IPS DF 6.9 (cell line): ENCODE results near the gene SNF8.
"Not testable (repeated sequence)": the region's sequence is repeated elsewhere in the genome, so short reads cannot be mapped to it uniquely, and the experiment has no call there.

Experiments
- DNase-seq: peaks from one replicate; pipeline ENCODE4 v3.0.0-alpha.2; 2013; ENCODE audit warnings: low read depth, low spot score
- H3K27ac ChIP-seq: one replicate; pipeline ENCODE4 v1.5.1; 2013; ENCODE audit warnings: low read length, control low read depth
- H3K27me3 ChIP-seq: 2 replicates; pipeline ENCODE4 v1.6.1; 2013; ENCODE audit warnings: mild to moderate bottlenecking, low read length; ENCODE audit not compliant: control insufficient read depth, insufficient read depth
- H3K36me3 ChIP-seq: 2 replicates; pipeline ENCODE4 v1.6.1; 2013; ENCODE audit warnings: low read length; ENCODE audit not compliant: control insufficient read depth, insufficient read depth
- H3K4me1 ChIP-seq: 2 replicates; pipeline ENCODE4 v1.6.1; 2013; ENCODE audit warnings: low read length; ENCODE audit not compliant: control insufficient read depth, insufficient read depth
- H3K4me3 ChIP-seq: 2 replicates; pipeline ENCODE4 v1.5.1; 2013; ENCODE audit warnings: mild to moderate bottlenecking, low read length
- H3K9me3 ChIP-seq: 2 replicates; pipeline ENCODE4 v1.6.1; 2013; ENCODE audit warnings: low read length, inconsistent platforms; ENCODE audit not compliant: control insufficient read depth, insufficient read depth
- WGBS: extraction: QIAGEN DNeasy Blood & Tissue Kit; methylation state at CpG from one replicate; pipeline ENCODE4 v1.1.7; 2013; ENCODE audit warnings: mixed read lengths, missing lambda C conversion rate; ENCODE audit not compliant: insufficient read length, insufficient coverage; 5-methylcytosine and 5-hydroxymethylcytosine counted together

SNF8 gene

GRCh38 chr17:48970865-48971687, 26.4 kb upstream of the SNF8 start:
- H3K4me1 ChIP-seq, result peaks cover 11% of the 10 kb centered on the region
- no CpG with 5 or more reads among the region's 12 CpGs for WGBS
- no peaks in the 10 kb centered on the region for H3K36me3 ChIP-seq
- no peak overlapping the region for H3K27ac ChIP-seq
- no peaks in the 10 kb centered on the region for H3K27me3 ChIP-seq
- H3K4me3 ChIP-seq, result no peak overlapping the region
- DNase-seq, result no peak
- no peaks in the 10 kb centered on the region for H3K9me3 ChIP-seq

DNA sequence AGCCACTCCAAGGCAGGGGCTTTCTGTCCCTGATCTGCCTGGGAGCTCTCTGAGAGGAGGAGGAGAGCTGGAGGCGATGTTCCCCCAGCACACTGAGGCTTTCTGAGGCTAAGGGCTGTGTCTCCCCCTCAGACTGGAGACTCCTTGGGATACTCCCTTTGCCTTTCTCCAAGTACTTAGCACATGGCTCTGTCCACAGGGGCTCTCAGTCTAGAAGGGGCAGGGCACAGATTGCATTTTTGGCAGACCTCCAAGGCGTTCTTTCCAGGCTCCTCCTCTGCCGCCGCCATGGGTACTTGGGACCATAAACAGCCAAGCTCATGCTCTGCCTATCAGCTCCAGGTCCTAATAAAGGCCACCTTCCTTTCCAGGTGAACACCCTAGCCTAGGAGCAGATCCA, 25.6 kb upstream of the SNF8 start:
- H3K4me3 ChIP-seq, result no peak overlapping the region
- H3K36me3 ChIP-seq, result no peaks in the 10 kb centered on the region
- peaks cover 11% of the 10 kb centered on the region for H3K4me1 ChIP-seq
- H3K27ac ChIP-seq, result no peak overlapping the region
- no CpG with 5 or more reads among the region's 4 CpGs for WGBS
- no peak for DNase-seq
- no peaks in the 10 kb centered on the region for H3K27me3 ChIP-seq
- H3K9me3 ChIP-seq, result no peaks in the 10 kb centered on the region

- Histone ChIP-seq H3K9me3 (no peaks in the 10 kb centered on the region), H3K36me3 (no peaks in the 10 kb centered on the region), H3K27me3 (no peaks in the 10 kb centered on the region), H3K27ac (no peak overlapping the region), H3K4me1 (peaks cover 5% of the 10 kb centered on the region; the same call in 1 of the 2 replicates), H3K4me3 (no peak overlapping the region)
- no peak for DNase-seq
- WGBS, result no CpG with 5 or more reads among the region's 10 CpGs
These were observed 17.0 kb upstream of the SNF8 start for GRCh38 chr17:48961516-48962233.

- DNase-seq, result no peak
- H3K4me1 ChIP-seq, result peaks cover 5% of the 10 kb centered on the region; the same call in 1 of the 2 replicates
- WGBS, result no CpG with 5 or more reads among the region's 11 CpGs
- H3K27me3 ChIP-seq, result no peaks in the 10 kb centered on the region
- H3K27ac ChIP-seq, result no peak overlapping the region
- no peaks in the 10 kb centered on the region for H3K36me3 ChIP-seq
- H3K4me3 ChIP-seq, result no peak overlapping the region
- H3K9me3 ChIP-seq, result no peaks in the 10 kb centered on the region
These were observed 16.3 kb upstream of the SNF8 start for GRCh38 chr17:48960834-48961515.

DNA sequence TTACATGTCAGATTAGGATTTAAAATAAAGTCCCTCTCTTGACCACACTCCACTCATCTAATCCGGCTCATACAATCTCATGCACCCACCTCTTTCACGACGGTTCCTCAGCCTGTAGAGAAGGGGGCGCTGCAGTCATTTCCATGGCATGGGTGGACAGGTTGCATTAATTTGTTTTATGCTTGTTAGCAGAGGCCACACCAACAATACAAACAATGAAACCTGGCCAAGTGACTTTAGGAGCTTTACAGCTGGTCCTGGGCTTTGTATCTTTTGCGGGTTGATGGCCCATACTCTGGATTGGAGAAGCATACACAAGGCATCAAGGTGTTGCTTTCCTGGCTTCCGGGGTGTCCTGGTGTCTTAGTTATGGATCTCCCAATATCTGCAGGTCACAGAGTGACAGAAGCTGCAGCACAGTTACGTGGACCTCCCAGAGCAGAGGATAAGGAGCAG, 9.7 kb upstream of the SNF8 start:
- H3K9me3 ChIP-seq, result no peaks in the 10 kb centered on the region
- H3K27ac ChIP-seq, result no peak overlapping the region
- DNase-seq, result no peak
- no peak overlapping the region for H3K4me3 ChIP-seq
- H3K36me3 ChIP-seq, result no peaks in the 10 kb centered on the region
- no peaks in the 10 kb centered on the region for H3K27me3 ChIP-seq
- H3K4me1 ChIP-seq, result peaks cover 2% of the 10 kb centered on the region; the same call in 1 of the 2 replicates
- WGBS, result no CpG with 5 or more reads among the region's 7 CpGs

GRCh38 chr17:48952904-48953303, 8.3 kb upstream of the SNF8 start:
- H3K4me1 ChIP-seq, result peaks cover 2% of the 10 kb centered on the region; the same call in 1 of the 2 replicates
- H3K9me3 ChIP-seq, result no peaks in the 10 kb centered on the region
- H3K4me3 ChIP-seq, result no peak overlapping the region
- DNase-seq, result no peak
- no peaks in the 10 kb centered on the region for H3K36me3 ChIP-seq
- H3K27me3 ChIP-seq, result no peaks in the 10 kb centered on the region
- H3K27ac ChIP-seq, result no peak overlapping the region
- WGBS, result no CpG with 5 or more reads among the region's 5 CpGs

DNA sequence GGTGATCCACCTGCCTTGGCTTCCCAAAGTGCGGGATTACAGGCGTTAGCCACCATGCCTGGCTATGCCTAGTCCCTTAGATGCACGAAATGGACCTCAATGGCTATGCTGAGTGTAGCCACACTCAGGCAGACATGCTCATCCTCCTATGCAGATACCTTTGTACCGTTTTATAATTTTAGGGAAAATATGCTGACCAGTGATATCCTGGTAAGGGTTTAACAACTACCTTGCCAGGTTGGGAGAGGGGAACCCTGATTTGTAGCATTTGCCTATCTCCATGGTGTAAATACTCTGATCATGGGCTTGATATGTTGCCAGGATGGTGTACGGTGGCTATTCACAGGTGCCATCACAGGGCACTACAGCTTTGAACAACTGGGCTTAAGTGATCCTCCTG, 6.9 kb upstream of the SNF8 start:
- no peak overlapping the region for H3K4me3 ChIP-seq
- H3K4me1 ChIP-seq, result peaks cover 2% of the 10 kb centered on the region; the same call in 1 of the 2 replicates
- H3K9me3 ChIP-seq, result no peaks in the 10 kb centered on the region
- no peaks in the 10 kb centered on the region for H3K36me3 ChIP-seq
- no peaks in the 10 kb centered on the region for H3K27me3 ChIP-seq
- H3K27ac ChIP-seq, result no peak overlapping the region
- DNase-seq, result no peak
- WGBS, result no CpG with 5 or more reads among the region's 5 CpGs

DNA sequence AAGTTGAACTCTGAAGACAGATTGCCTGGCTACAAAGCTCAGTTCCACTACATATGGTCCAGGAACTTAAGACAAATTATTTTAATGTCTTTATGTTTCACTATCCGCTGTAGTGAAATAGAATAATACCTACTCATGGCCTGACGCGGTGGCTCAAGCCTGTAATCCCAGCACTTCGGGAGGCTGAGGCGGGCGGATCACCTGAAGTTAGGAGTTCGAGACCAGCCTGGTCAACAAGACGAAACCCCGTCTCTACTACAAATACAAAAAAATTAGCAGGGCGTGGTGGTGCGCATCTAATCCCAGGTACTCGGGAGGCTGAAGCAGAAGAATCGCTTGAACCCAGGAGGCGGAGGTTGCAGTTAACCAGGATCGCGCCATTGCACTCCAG, 614 bp upstream of the SNF8 start:
- H3K4me3 ChIP-seq, result peak overlapping the region; percentile 84; the same call in 1 of the 2 replicates
- not testable (repeated sequence) for H3K4me1 ChIP-seq, DNase-seq, H3K9me3 ChIP-seq, H3K27me3 ChIP-seq, H3K36me3 ChIP-seq, H3K27ac ChIP-seq
- WGBS, result no CpG with 5 or more reads among the region's 16 CpGs

GRCh38 chr17:48933035-48933434, 11.6 kb downstream of the SNF8 start:
- DNase-seq, result no peak
- no peak overlapping the region for H3K4me3 ChIP-seq
- H3K27ac ChIP-seq, result no peak overlapping the region
- H3K9me3 ChIP-seq, result no peaks in the 10 kb centered on the region
- no CpG with 5 or more reads among the region's 6 CpGs for WGBS
- H3K4me1 ChIP-seq, result no peaks in the 10 kb centered on the region
- no peaks in the 10 kb centered on the region; the same call in 1 of the 2 replicates for H3K27me3 ChIP-seq
- H3K36me3 ChIP-seq, result peaks cover 33% of the 10 kb centered on the region

DNA sequence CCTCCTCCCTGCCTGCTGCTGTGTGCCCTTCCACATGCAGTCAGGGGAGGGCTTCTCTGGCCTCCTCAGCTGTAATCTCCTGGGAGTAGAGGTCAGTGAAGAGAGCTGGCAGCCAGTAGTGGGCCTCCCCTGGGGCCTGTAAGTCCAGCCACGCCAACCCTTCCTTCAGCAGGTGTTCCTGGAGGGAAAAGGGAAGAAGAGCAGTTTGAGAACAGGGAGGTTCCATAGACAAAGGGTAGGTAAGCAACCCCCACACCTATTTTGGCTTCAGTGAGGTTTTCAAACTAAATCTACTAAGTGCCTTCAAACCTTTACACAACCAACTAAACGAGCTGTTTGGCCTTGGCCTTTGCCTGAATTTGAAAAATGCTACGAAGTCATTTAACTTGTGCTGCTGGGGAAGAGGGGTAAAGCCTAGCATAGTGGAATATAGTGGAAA, 14.2 kb downstream of the SNF8 start:
- H3K27ac ChIP-seq, result no peak overlapping the region
- no peaks in the 10 kb centered on the region for H3K9me3 ChIP-seq
- DNase-seq, result no peak
- no peaks in the 10 kb centered on the region for H3K4me1 ChIP-seq
- no CpG with 5 or more reads among the region's 3 CpGs for WGBS
- H3K27me3 ChIP-seq, result no peaks in the 10 kb centered on the region; the same call in 1 of the 2 replicates
- H3K4me3 ChIP-seq, result no peak overlapping the region
- peaks cover 35% of the 10 kb centered on the region for H3K36me3 ChIP-seq
